ENCODE data around the gene CEP72. TPM values are rescaled to one million over a fixed set of nuclear protein-coding genes. Genes with fewer than 3 reads are reported as not detected.

CEP72 gene
- total and polyA plus RNA-seq, 11 donors, result 0.58 to 4.1 (median 1.6) TPM

DNA sequence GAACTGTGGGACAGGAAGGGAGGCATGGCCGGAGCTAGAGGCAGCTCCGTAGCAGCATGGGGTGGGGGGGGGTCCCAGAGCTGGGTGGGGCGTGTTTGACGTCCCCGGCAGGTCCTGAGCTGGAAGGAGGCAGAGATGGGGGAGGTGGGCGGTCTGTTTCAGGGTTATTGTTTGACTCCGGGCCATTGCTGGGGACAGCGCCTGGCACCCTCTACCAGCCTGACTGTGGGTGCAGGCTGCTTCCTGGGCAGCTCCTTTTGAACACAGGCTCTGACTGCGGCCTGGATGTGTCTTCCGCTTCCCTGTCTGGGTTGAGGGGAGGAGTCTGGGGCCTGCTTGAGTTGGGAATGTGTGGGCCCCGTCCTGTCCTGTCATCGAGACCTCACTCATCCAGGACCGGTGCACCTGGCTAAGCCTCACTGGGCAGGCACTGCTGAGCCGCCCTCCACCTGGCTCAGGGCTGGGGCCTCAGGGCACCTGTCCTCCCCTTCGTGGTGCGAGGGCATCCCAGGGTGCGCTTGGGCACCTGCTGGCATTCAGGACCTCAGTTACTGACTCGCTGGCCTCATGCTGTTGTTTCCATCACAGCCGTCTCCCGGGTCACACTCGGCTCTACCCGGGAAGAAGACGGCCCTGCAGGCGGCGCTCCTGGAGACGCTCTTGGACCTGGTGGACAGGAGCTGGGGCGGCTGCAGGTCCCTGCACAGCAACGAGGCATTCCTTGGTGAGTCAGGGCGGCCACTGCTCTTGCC is 26.5 kb downstream of the CEP72 start:
- WGBS, 4 donors, result 95 to 98% (median 96%) methylated on average over 24 to 29 of the region's 29 CpGs

DNA sequence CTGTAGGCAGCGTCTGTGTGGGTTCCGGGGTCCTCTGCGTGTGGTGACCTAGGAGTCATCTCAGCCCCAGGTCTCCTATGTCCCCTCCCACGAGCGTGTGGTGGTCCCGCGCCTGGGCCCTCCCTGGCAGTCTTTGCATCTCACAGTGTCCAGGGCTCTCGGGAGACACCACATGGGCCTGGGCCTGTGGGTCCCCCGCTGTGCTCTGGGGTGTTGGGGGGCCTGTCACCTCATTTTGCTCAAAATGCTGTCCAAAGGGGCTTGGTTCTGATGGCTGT is 27.1 kb downstream of the CEP72 start:
- H3K9me3 ChIP-seq, result peaks cover 0 to 7% (median 0%) of the 10 kb centered on the region in 12 donors
- no peaks in the 10 kb centered on the region for H3K27me3 ChIP-seq
- ATAC-seq (no peak), DNase-seq (no peak)
- no peak overlapping the region for H3K4me3 ChIP-seq
- intact Hi-C loops (cut with DNase I), result no loop called here
- no peaks in the 10 kb centered on the region for H3K4me1 ChIP-seq
- 96 to 98% (median 97%) methylated on average over 8 to 9 of the region's 9 CpGs for WGBS, 4 donors
- no peak overlapping the region for H3K27ac ChIP-seq
- TF ChIP-seq, protein P1, sequence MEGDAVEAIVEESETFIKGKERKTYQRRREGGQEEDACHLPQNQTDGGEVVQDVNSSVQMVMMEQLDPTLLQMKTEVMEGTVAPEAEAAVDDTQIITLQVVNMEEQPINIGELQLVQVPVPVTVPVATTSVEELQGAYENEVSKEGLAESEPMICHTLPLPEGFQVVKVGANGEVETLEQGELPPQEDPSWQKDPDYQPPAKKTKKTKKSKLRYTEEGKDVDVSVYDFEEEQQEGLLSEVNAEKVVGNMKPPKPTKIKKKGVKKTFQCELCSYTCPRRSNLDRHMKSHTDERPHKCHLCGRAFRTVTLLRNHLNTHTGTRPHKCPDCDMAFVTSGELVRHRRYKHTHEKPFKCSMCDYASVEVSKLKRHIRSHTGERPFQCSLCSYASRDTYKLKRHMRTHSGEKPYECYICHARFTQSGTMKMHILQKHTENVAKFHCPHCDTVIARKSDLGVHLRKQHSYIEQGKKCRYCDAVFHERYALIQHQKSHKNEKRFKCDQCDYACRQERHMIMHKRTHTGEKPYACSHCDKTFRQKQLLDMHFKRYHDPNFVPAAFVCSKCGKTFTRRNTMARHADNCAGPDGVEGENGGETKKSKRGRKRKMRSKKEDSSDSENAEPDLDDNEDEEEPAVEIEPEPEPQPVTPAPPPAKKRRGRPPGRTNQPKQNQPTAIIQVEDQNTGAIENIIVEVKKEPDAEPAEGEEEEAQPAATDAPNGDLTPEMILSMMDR (IDR thresholded peaks at IDR 0.05), result no peak
- TF ChIP-seq POLR2A (IDR thresholded peaks at IDR 0.05), result no peak
- peaks cover 0 to 48% (median 19%) of the 10 kb centered on the region in 9 donors for H3K36me3 ChIP-seq

More for the DNA sequence above, 26.5 kb downstream of the CEP72 start:
- TF ChIP-seq, protein P1 (IDR thresholded peaks at IDR 0.05), result no peak
- no peak for TF ChIP-seq POLR2A (IDR thresholded peaks at IDR 0.05)
- peak in 1 of 4 donors; percentile 7 for ATAC-seq
- Histone ChIP-seq H3K36me3 (peaks cover 0 to 48% (median 19%) of the 10 kb centered on the region in 9 donors), H3K9me3 (peaks cover 0 to 7% (median 0%) of the 10 kb centered on the region in 12 donors), H3K4me3 (no peak overlapping the region), H3K4me1 (no peaks in the 10 kb centered on the region), H3K27ac (no peak overlapping the region), H3K27me3 (no peaks in the 10 kb centered on the region)
- intact Hi-C loops (cut with DNase I), result no loop called here
- peak in 1 of 5 donors; percentile 3 for DNase-seq

DNA sequence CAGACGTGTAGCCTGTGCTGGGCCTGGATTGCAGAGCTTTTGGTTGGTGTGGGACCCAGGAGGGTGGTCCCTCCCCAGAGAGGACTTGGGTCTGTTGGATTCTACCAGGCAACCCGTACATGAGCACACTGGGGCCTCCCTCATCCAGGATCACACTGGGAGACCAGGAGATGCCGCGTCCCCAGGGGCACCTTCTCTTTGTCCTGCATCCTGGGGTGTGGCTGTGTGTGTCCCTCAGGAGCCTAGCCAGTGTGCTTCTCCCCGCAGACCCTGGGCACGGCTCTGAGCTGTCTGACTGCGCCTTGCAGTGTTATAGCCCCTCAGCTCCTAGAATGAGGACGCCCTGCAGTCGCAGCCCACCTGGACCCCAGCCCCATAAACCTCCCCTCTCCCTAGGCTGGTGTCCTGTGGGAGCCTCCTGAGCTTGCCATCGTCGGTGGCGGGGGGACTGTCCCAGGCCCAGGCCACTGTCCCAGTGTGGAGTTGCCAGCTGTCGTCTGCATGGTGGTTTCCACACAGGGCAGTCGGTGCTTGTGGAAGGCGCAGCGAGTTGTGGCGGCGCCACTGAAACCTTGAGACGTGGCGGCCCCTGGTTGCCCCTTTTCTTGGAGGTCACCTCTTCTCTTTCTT is 27.6 kb downstream of the CEP72 start:
- H3K27ac ChIP-seq, result no peak overlapping the region
- DNase-seq (peak in 1 of 5 donors; percentile 4), ATAC-seq (no peak)
- no peak overlapping the region for H3K4me3 ChIP-seq
- H3K4me1 ChIP-seq, result no peaks in the 10 kb centered on the region
- no peaks in the 10 kb centered on the region for H3K27me3 ChIP-seq
- intact Hi-C loops (cut with DNase I), result no loop called here
- peaks cover 0 to 7% (median 0%) of the 10 kb centered on the region in 12 donors for H3K9me3 ChIP-seq
- no peak for TF ChIP-seq POLR2A (IDR thresholded peaks at IDR 0.05)
- TF ChIP-seq, protein P1 (IDR thresholded peaks at IDR 0.05), result no peak
- H3K36me3 ChIP-seq, result peaks cover 0 to 48% (median 19%) of the 10 kb centered on the region in 9 donors
- 94 to 96% (median 95%) methylated on average over 18 to 20 of the region's 20 CpGs for WGBS, 4 donors

All from heart left ventricle (tissue), 16 donors.